B cell (primary cell): Measurements from ENCODE around the gene ZP2. TPM values are rescaled to one million over a fixed set of nuclear protein-coding genes. Genes with fewer than 3 reads are reported as not detected.
A peak's percentile ranks its signal among the peaks of the same experiment; 100 is the strongest.

Experiments
- ATAC-seq: fragments of 200-7000 bp; cut with Tn5 transposase; one replicate; pipeline ENCODE4 v1.10.0; 2021; ENCODE audit warnings: low read depth, mild to moderate bottlenecking, moderate number of reproducible peaks, moderate library complexity
- CTCF ChIA-PET: fragments of 350-600 bp; sonication (Branson Sonifier 250); formaldehyde crosslinking; loops from one replicate; lab custom pipeline; 2021; ENCODE audit warnings: antibody characterized with exemption, inconsistent platforms; lab: Charles Lee
- POLR2A ChIA-PET: fragments of 350-600 bp; sonication (Branson Sonifier 250); formaldehyde crosslinking; loops from one replicate; lab custom pipeline; 2021; ENCODE audit warnings: antibody characterized with exemption; lab: Charles Lee
- DNase-seq: peaks from one replicate; pipeline ENCODE4 v3.0.0; 2013
- H2AFZ ChIP-seq: 2 replicates; pipeline ENCODE4 v1.6.1; 2012; ENCODE audit warnings: mild to moderate bottlenecking, low read depth, low read length; ENCODE audit not compliant: insufficient read depth, poor library complexity, severe bottlenecking
- H3K27ac ChIP-seq, 2 donors: 1 replicate in 1 of 2; 2 replicates in 1 of 2; pipeline ENCODE4 v1.5.1; 2012 to 2013; ENCODE audit warnings: low read length in 2 of 2, mild to moderate bottlenecking in 2 of 2, moderate library complexity in 1 of 2
- H3K27me3 ChIP-seq, 4 experiments: fragments of 200-600 bp in 1 of 4; sonication (generic) in 1 of 4; replicated peaks in 1 of 4; 1 replicate in 2 of 4; 2 replicates in 2 of 4; pipeline versions ENCODE4 v1.6.1 to v1.7.0; 2013 to 2016; ENCODE audit warnings: low read length in 3 of 4, mild to moderate bottlenecking in 2 of 4, mixed read lengths in 1 of 4, moderate library complexity in 1 of 4; ENCODE audit not compliant: insufficient read depth in 4 of 4, control insufficient read depth in 3 of 4; ENCODE audit errors: control extremely low read depth in 1 of 4
- H3K36me3 ChIP-seq, 2 experiments: replicated peaks in 1 of 2; 1 replicate in 1 of 2; 2 replicates in 1 of 2; pipeline versions ENCODE4 v1.6.1 to v1.7.1; 2013; ENCODE audit warnings: low read length in 1 of 2; ENCODE audit not compliant: insufficient read depth in 2 of 2, control insufficient read depth in 1 of 2; ENCODE audit errors: control extremely low read depth in 1 of 2, extremely low read depth in 1 of 2
- H3K4me1 ChIP-seq, 2 donors: fragments of 200-600 bp in 1 of 2; sonication (generic) in 1 of 2; 1 replicate in 1 of 2; 2 replicates in 1 of 2; pipeline versions ENCODE4 v1.5.1 to v1.6.1; 2013 to 2017; ENCODE audit warnings: low read length in 2 of 2; ENCODE audit not compliant: control insufficient read depth in 2 of 2, insufficient read depth in 2 of 2
- H3K4me2 ChIP-seq: replicated peaks from 2 replicates; pipeline ENCODE3; 2012; ENCODE audit warnings: mild to moderate bottlenecking, low read depth, low read length; ENCODE audit not compliant: poor library complexity, severe bottlenecking
- H3K4me3 ChIP-seq, 5 experiments: fragments of 200-600 bp in 1 of 5; sonication (generic) in 1 of 5; 1 replicate in 3 of 5; 2 replicates in 2 of 5; pipeline versions ENCODE4 v1.5.1 to v1.7.0; 2011 to 2016; ENCODE audit warnings: low read length in 4 of 5, mild to moderate bottlenecking in 4 of 5, low read depth in 2 of 5, control low read depth in 1 of 5, moderate library complexity in 1 of 5; ENCODE audit not compliant: insufficient read depth in 1 of 5; ENCODE audit errors: control extremely low read depth in 1 of 5, extremely low read depth in 1 of 5
- H3K79me2 ChIP-seq: fragments of 200-600 bp; sonication (generic); one replicate; pipeline ENCODE4 v1.6.0; 2016; ENCODE audit warnings: low read length; ENCODE audit not compliant: control insufficient read depth, insufficient read depth
- H3K9ac ChIP-seq: fragments of 200-600 bp; sonication (generic); 2 replicates; pipeline ENCODE4 v1.6.1; 2017; ENCODE audit warnings: mild to moderate bottlenecking, low read length, moderate library complexity
- H3K9me3 ChIP-seq, 3 donors: one replicate each; pipeline versions ENCODE4 v1.6.1 to v1.7.1; 2013; ENCODE audit warnings: low read length in 2 of 3; ENCODE audit not compliant: control insufficient read depth in 2 of 3, insufficient read depth in 1 of 3; ENCODE audit errors: control extremely low read depth in 1 of 3
- H4K20me1 ChIP-seq: 2 replicates; pipeline ENCODE4 v1.6.0; 2012; ENCODE audit warnings: mild to moderate bottlenecking, low read length; ENCODE audit not compliant: insufficient read depth, control insufficient read depth, poor library complexity, severe bottlenecking
- H3K27ac Mint-ChIP-seq: one replicate; pipeline ENCODE4 v1.8.0; 2021; ENCODE audit warnings: mixed read lengths
- H3K27me3 Mint-ChIP-seq: one replicate; pipeline ENCODE4 v1.8.0; 2021; ENCODE audit warnings: mixed read lengths
- H3K4me1 Mint-ChIP-seq: one replicate; pipeline ENCODE4 v1.8.0; 2021; ENCODE audit warnings: mixed read lengths
- H3K4me3 Mint-ChIP-seq: one replicate; pipeline ENCODE4 v1.8.0; 2021; ENCODE audit warnings: mixed read lengths
- H3K9me3 Mint-ChIP-seq: one replicate; pipeline ENCODE4 v1.8.0; 2022; ENCODE audit warnings: mixed read lengths; ENCODE audit not compliant: insufficient read depth
- CTCF ChIP-seq: fragments of 200-600 bp; IDR thresholded peaks from one replicate; pipeline ENCODE4 v1.8.0; 2022; ENCODE audit warnings: antibody characterized with exemption, mild to moderate bottlenecking
- EZH2 ChIP-seq: IDR thresholded peaks from 2 replicates; pipeline ENCODE4 v1.6.1; 2012; ENCODE audit warnings: borderline replicate concordance, low read depth, mild to moderate bottlenecking, moderate library complexity, low read length; ENCODE audit not compliant: insufficient read depth, poor library complexity, severe bottlenecking
- WGBS: methylation state at CpG from one replicate; pipeline ENCODE4 v1.1.5; 2013; ENCODE audit warnings: missing lambda C conversion rate; ENCODE audit not compliant: insufficient coverage; 5-methylcytosine and 5-hydroxymethylcytosine counted together
- intact Hi-C: fragments of 100-400 bp; cut with micrococcal nuclease; formaldehyde crosslinking; loops from one replicate; pipeline ENCODE4 v1.10.0; 2022
- polyA plus RNA-seq: library from polyadenylated mRNA; depleted of rRNA; stranded (reverse); fragments of >200 nt; gene quantifications from 2 replicates; pipeline ENCODE4 v1.2.3, GENCODE V29; 2012
- total RNA-seq, 2 donors: library from RNA; stranded (reverse); fragments of 120-200 nt in 1 of 2; gene quantifications; 1 replicate in 1 of 2; 2 replicates in 1 of 2; pipeline versions ENCODE4 v1.2.3 to v1.2.4, GENCODE V29; 2013 to 2022

Gene ZP2
- total and polyA plus RNA-seq, 2 donors (not counting 1 experiment from before 2014, with no cell fraction given) = not detected

DNA sequence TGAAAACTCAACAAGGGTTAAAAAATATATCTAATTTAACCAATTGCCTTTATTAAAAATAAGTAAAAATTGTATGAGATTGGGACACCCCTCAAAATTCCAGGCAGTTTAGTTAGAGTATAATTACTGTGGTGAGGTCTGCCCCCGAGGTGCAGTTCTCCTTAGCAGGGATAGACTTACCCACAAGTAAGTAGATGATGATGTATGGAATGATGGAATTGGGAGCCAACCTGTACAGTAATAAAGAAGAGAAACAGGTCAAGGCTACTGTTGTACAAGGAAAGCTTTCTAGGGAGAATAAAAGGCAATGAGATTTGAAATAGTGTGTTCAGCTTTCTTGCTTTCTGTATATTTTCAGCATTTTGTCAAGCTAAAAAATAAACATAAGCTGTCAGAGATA is 51.1 kb downstream of the ZP2 start:
- DNase-seq = no peak
- Mint-ChIP-seq H3K9me3 (no peaks in the 10 kb centered on the region), H3K4me3 (no peak overlapping the region), H3K27ac (no peak overlapping the region), H3K27me3 (no peaks in the 10 kb centered on the region), H3K4me1 (peaks cover 22% of the 10 kb centered on the region)
- no peak overlapping the region for H3K27ac ChIP-seq
- H3K79me2 ChIP-seq = peaks cover 23% of the 10 kb centered on the region
- peaks cover 13 to 18% of the 10 kb centered on the region in 2 donors for H3K4me1 ChIP-seq
- no peak overlapping the region for H2AFZ ChIP-seq
- H3K4me3 ChIP-seq = no peak overlapping the region
- H3K27me3 ChIP-seq = no peaks in the 10 kb centered on the region
- no CpG with 5 or more reads among the region's 1 CpG for WGBS
- H3K4me2 ChIP-seq = peak overlapping the region; percentile 96
- TF ChIP-seq CTCF (no peak), EZH2 (no peak)
- H3K9ac ChIP-seq = no peak overlapping the region
- ATAC-seq = no peak
- intact Hi-C loops = no loop called here
- no peaks in the 10 kb centered on the region for H4K20me1 ChIP-seq
- ChIA-PET CTCF (interaction anchor here (2.7 to 4.1 kb wide), 2 partner anchors 7 to 28 kb away, joined by 10 to 18 read pairs; no protein-coding TSS in a partner anchor), POLR2A (interaction anchor here (0.6 kb wide), 1 partner anchor 201 kb away, joined by 4 read pairs; no protein-coding TSS in a partner anchor)
- no peaks in the 10 kb centered on the region for H3K9me3 ChIP-seq
- peaks cover 0 to 19% of the 10 kb centered on the region in 2 experiments for H3K36me3 ChIP-seq

DNA sequence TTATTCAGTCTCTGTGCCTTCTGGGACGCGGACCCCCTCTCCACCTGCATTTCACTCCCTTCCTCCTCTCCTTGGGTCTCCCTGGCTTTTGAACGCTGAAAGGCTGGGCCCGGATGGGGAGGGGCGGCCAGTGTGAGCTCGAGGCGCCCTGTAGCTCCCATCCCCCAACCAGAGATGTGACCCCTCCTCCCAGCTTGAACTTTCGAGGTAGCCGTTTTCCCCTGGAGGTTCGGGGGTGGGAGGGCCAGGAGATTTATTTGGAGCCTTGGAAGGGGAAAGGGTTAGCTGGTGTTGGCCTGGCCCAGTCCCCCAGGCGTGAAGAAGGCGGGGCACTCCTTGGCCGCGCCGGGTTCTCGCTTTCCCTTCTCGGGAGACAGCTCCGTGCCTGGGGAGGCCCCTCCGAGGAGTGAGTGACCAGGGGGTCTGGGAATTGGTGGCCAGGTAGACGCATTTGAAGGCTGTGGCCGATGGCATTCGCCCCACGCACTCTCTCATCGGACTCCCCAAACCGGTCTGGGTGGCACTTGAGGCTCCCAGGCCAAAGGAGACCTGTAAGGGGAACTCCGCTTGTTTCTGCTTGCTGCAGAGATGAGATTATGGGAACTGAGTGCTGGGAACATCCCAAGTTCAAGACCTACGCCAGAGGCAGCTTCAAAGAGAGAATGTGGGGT is 52.0 kb downstream of the ZP2 start:
- peak overlapping the region; percentile 96 for H3K4me3 Mint-ChIP-seq
- H3K9ac ChIP-seq = peak overlapping the region; percentile 91
- no peaks in the 10 kb centered on the region for H3K9me3 Mint-ChIP-seq
- H3K27ac Mint-ChIP-seq = peak overlapping the region; percentile 88
- H3K79me2 ChIP-seq = peaks cover 23% of the 10 kb centered on the region
- no peaks in the 10 kb centered on the region for H3K9me3 ChIP-seq
- intact Hi-C loops = loop anchor here (1.0 to 10.0 kb wide), 7 partner anchors 29 to 1213 kb away; partner anchors contain the start of genes CDR2, POLR3E, THUMPD1 and UQCRC2
- peak; percentile 63 for DNase-seq
- H3K36me3 ChIP-seq = peaks cover 0 to 18% of the 10 kb centered on the region in 2 experiments
- peaks cover 13 to 18% of the 10 kb centered on the region in 2 donors for H3K4me1 ChIP-seq
- TF ChIP-seq CTCF (no peak), EZH2 (no peak)
- ChIA-PET POLR2A (interaction anchor here (0.6 to 1.4 kb wide), 3 partner anchors 141 to 267 kb away, joined by 3 to 4 read pairs (median 4); no protein-coding TSS in a partner anchor), CTCF (interaction anchor here (1.1 to 4.1 kb wide), 5 partner anchors 8 to 309 kb away, joined by 3 to 18 read pairs (median 9); no protein-coding TSS in a partner anchor)
- no peaks in the 10 kb centered on the region for H3K27me3 Mint-ChIP-seq
- WGBS = 2% methylated on average over 18 of the region's 27 CpGs
- H3K27ac ChIP-seq = peak overlapping the region; percentile 14 to 46
- ATAC-seq = peak; percentile 37
- peak overlapping the region; percentile 96 for H3K4me2 ChIP-seq
- H3K4me3 ChIP-seq = peak overlapping the region; percentile 71 to 93 (median 85)
- H3K4me1 Mint-ChIP-seq = peaks cover 22% of the 10 kb centered on the region
- no peaks in the 10 kb centered on the region for H4K20me1 ChIP-seq
- H2AFZ ChIP-seq = peak overlapping the region; percentile 96
- H3K27me3 ChIP-seq = no peaks in the 10 kb centered on the region
